ENCODE measurements around the gene CCDC40. TPM values are rescaled to one million over a fixed set of nuclear protein-coding genes. Genes with fewer than 3 reads are reported as not detected.

CCDC40 gene
- total RNA-seq, 1 donor from 2014 or later = 29.6 TPM

GRCh38 chr17:80008383-80008840, 28.0 kb upstream of the CCDC40 start:
- no peaks in the 10 kb centered on the region for H3K9me3 Mint-ChIP-seq
- peaks cover 5% of the 10 kb centered on the region for H3K4me1 Mint-ChIP-seq (ENCODE audit: unreplicated experiment)
- H3K27me3 Mint-ChIP-seq = no peaks in the 10 kb centered on the region
- no peak overlapping the region for H3K4me3 Mint-ChIP-seq
- TF ChIP-seq, protein P1, sequence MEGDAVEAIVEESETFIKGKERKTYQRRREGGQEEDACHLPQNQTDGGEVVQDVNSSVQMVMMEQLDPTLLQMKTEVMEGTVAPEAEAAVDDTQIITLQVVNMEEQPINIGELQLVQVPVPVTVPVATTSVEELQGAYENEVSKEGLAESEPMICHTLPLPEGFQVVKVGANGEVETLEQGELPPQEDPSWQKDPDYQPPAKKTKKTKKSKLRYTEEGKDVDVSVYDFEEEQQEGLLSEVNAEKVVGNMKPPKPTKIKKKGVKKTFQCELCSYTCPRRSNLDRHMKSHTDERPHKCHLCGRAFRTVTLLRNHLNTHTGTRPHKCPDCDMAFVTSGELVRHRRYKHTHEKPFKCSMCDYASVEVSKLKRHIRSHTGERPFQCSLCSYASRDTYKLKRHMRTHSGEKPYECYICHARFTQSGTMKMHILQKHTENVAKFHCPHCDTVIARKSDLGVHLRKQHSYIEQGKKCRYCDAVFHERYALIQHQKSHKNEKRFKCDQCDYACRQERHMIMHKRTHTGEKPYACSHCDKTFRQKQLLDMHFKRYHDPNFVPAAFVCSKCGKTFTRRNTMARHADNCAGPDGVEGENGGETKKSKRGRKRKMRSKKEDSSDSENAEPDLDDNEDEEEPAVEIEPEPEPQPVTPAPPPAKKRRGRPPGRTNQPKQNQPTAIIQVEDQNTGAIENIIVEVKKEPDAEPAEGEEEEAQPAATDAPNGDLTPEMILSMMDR (conservative IDR thresholded peaks at IDR 0.05) = peak; percentile 91
- DNase-seq (ENCODE audit: extremely low spot score, unreplicated experiment) = peak; percentile 84
- H3K27ac Mint-ChIP-seq = no peak overlapping the region
- no peaks in the 10 kb centered on the region for H3K36me3 Mint-ChIP-seq

DNA sequence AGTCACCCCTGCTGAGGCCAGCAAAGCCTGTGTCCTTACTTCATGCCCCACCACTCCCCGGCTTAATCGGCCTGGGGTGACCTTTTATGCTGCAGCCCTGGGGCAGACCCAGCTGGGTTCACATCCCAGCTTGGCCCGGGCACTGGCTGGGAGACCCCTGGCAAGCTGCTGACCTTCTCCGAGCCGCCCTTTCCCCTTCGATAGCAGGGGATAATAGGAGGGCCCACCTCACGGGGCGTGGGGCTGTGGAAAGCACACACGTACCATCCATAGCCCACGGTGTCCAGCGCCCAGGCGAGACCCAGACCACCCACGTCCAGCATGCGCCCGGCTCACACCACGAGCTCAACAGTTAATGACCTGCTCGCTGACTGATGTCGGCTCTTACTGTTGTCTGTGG, 27.6 kb upstream of the CCDC40 start:
- Mint-ChIP-seq H3K4me3 (no peak overlapping the region), H3K36me3 (no peaks in the 10 kb centered on the region), H3K27me3 (no peaks in the 10 kb centered on the region), H3K4me1 (ENCODE audit: unreplicated experiment) (peaks cover 5% of the 10 kb centered on the region), H3K9me3 (no peaks in the 10 kb centered on the region), H3K27ac (no peak overlapping the region)
- no peak for DNase-seq (ENCODE audit: extremely low spot score, unreplicated experiment)
- TF ChIP-seq, protein P1 (conservative IDR thresholded peaks at IDR 0.05) = no peak

DNA sequence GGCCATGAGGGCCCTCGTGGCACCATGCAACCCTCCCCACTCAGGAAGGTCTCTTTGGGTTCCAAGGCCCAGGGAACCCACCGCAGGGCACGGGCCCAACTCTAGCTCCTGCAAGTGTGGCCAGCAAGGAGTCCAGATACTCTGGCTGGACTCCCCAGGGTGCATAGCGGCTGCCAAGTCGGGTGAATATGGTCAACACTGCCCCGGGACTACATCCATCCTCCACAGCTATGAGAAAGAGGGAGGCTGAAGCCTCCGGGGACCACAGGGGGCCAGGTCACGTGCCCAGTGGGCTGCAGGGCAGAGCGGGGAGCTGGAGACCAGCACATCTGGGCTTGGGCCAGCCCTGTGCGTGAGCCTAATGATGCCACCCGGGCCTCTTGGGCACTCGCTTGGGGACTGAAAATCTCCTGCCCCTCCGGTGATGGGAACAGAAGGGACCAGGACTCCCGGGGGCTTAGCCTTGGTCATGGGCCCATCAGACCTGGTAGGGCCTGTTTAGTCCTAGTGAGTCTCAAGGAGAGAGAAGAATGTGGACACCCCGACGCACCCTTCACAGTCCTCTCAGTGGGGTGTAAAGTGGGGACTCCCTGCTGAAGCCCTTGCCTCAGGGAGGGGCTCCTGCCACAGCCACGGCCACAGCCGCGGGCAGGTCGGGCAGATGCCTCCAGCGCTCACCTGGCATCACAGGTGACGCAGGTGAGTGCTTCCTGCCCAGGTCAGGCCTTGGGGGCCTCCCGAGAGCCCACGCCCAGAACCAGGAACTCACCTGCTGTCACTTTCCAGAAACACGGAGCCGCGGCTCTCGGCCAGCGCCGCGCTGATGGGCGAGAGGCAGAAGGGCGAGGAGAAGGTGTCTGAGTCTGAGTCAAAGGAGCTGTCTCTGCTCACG, 26.8 kb upstream of the CCDC40 start:
- H3K36me3 Mint-ChIP-seq = peaks cover 3% of the 10 kb centered on the region
- TF ChIP-seq, protein P1 (conservative IDR thresholded peaks at IDR 0.05) = no peak
- no peak overlapping the region for H3K27ac Mint-ChIP-seq
- no peaks in the 10 kb centered on the region for H3K27me3 Mint-ChIP-seq
- H3K9me3 Mint-ChIP-seq = no peaks in the 10 kb centered on the region
- DNase-seq (ENCODE audit: extremely low spot score, unreplicated experiment) = no peak
- peaks cover 5% of the 10 kb centered on the region for H3K4me1 Mint-ChIP-seq (ENCODE audit: unreplicated experiment)
- no peak overlapping the region for H3K4me3 Mint-ChIP-seq

DNA sequence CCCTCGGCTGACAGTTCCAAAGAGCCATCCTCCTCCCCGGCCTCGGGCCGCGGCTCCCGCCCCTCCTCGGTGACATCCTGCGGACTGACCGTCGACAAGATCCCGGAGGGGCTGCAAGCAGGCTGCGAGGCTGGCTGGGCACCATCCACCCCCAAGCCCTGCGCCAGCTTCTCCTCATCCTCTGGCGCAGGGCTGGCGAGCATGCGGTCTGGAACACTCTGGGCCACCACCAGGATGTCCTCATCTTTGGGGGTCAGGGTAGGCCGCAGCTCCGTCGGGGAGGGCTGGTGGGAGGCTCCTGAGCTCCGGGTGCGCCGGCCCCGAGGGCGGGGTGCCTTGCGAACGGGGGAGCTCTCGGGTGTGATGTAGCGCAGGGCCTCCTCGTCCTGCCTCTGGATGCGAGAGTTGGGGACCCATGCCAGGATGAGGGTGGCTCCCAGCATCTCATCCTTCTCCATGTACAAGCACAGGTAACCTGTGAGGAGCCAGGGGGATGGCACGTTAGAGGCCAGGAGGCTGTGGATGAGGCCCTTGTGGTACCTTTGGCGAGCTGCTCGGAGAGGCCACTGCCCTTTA, 26.1 kb upstream of the CCDC40 start:
- H3K27me3 Mint-ChIP-seq = no peaks in the 10 kb centered on the region
- TF ChIP-seq, protein P1 (conservative IDR thresholded peaks at IDR 0.05) = no peak
- H3K9me3 Mint-ChIP-seq = no peaks in the 10 kb centered on the region
- no peak overlapping the region for H3K27ac Mint-ChIP-seq
- peaks cover 7% of the 10 kb centered on the region for H3K36me3 Mint-ChIP-seq
- peaks cover 5% of the 10 kb centered on the region for H3K4me1 Mint-ChIP-seq (ENCODE audit: unreplicated experiment)
- DNase-seq (ENCODE audit: extremely low spot score, unreplicated experiment) = no peak
- H3K4me3 Mint-ChIP-seq = no peak overlapping the region

DNA sequence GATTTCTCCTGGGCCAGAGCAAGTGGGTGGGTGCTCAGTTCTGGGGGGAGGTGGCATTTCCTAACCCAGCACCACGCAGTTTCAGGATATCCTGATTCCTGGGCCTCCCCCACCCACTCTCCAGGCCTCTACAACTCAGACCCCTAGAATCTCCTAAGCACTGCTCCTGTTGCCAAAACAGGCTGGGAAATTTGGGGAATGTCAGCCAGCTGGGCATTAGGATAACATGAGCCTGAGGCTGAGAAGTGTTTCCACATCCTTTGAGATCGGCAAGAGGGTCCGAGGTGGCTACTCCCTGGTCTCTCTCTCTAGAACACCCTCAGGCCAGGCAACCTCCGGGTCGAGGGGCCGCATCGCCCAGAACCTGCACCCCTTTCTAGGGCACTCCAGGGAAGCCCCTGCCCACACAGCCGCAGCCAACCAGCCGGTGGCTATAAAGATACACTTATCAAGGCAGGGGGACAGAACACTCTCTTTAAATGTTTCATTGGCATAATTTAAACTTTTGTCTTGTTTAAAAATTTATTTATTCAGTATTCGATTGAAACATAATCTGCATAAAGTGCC, 24.4 kb upstream of the CCDC40 start:
- H3K4me3 Mint-ChIP-seq = no peak overlapping the region
- TF ChIP-seq, protein P1 (conservative IDR thresholded peaks at IDR 0.05) = no peak

More for the DNA sequence above, 24.4 kb upstream of the CCDC40 start:
- Mint-ChIP-seq H3K9me3 (no peaks in the 10 kb centered on the region), H3K4me1 (ENCODE audit: unreplicated experiment) (no peaks in the 10 kb centered on the region), H3K36me3 (peaks cover 10% of the 10 kb centered on the region), H3K27me3 (no peaks in the 10 kb centered on the region), H3K27ac (no peak overlapping the region)
- DNase-seq (ENCODE audit: extremely low spot score, unreplicated experiment) = no peak

All from type B pancreatic cell (in vitro differentiated cells).